Activated T-cell treated with anti-CD3 and anti-CD28 coated beads, Interleukin-2, amount 50 U/mL, for 48 hours (primary cell): ENCODE data around the gene KRTAP10-3.
"Not testable (repeated sequence)": the region's sequence is repeated elsewhere in the genome, so short reads cannot be mapped to it uniquely, and the experiment has no call there.

ENCODE experiments used
- DNase-seq, 2 experiments: peaks; one replicate each; pipeline ENCODE4 v3.0.0-alpha.2; 2020

Gene KRTAP10-3

GRCh38 chr21:44569861-44570517 lies 11.4 kb upstream of the KRTAP10-3 start:
- DNase-seq, result no peak

GRCh38 chr21:44568667-44569556 lies 10.3 kb upstream of the KRTAP10-3 start:
- DNase-seq, result no peak

GRCh38 chr21:44568261-44568660 lies 9.7 kb upstream of the KRTAP10-3 start:
- no peak for DNase-seq

GRCh38 chr21:44567481-44568171 lies 9.0 kb upstream of the KRTAP10-3 start:
- DNase-seq, result no peak

- no peak for DNase-seq
Measured at GRCh38 chr21:44566403-44566802, 7.8 kb upstream of the KRTAP10-3 start.

- DNase-seq, result no peak
Measured at GRCh38 chr21:44564886-44565598, 6.4 kb upstream of the KRTAP10-3 start.

- DNase-seq, result no peak
Measured at GRCh38 chr21:44564099-44564498, 5.5 kb upstream of the KRTAP10-3 start.

- not testable (repeated sequence) for DNase-seq
Measured at GRCh38 chr21:44558329-44558675, 293 bp downstream of the KRTAP10-3 start.

GRCh38 chr21:44557491-44558328 lies 885 bp downstream of the KRTAP10-3 start:
- DNase-seq, result no peak

- DNase-seq, result no peak
Measured at GRCh38 chr21:44556879-44557278, 1.7 kb downstream of the KRTAP10-3 start.

GRCh38 chr21:44555200-44555875 lies 3.3 kb downstream of the KRTAP10-3 start:
- DNase-seq, result no peak

- DNase-seq, result no peak
Measured at GRCh38 chr21:44552681-44553080, 5.9 kb downstream of the KRTAP10-3 start.

- no peak for DNase-seq
Measured at GRCh38 chr21:44552136-44552535, 6.5 kb downstream of the KRTAP10-3 start.

- DNase-seq, result no peak
Measured at GRCh38 chr21:44551340-44551961, 7.1 kb downstream of the KRTAP10-3 start, which contains the start of gene KRTAP10-2. Gene KRTAP10-2, minus strand, starts transcription at chr21:44551505. Its CDS starts 47 bp downstream, at chr21:44551458.

GRCh38 chr21:44550807-44551206 lies 7.8 kb downstream of the KRTAP10-3 start:
- DNase-seq, result peak in 1 of 2 experiments; percentile 15

GRCh38 chr21:44550285-44550684 lies 8.3 kb downstream of the KRTAP10-3 start:
- not testable (repeated sequence) for DNase-seq

- peak in 1 of 2 experiments; percentile 13 for DNase-seq
Measured at GRCh38 chr21:44549525-44550211, 8.9 kb downstream of the KRTAP10-3 start.

GRCh38 chr21:44548922-44549321 lies 9.7 kb downstream of the KRTAP10-3 start:
- DNase-seq, result no peak

GRCh38 chr21:44548381-44548780 lies 10.2 kb downstream of the KRTAP10-3 start:
- DNase-seq, result no peak
